ENCODE measurements around the gene SAPCD2. TPM values are rescaled to one million over a fixed set of nuclear protein-coding genes. Genes with fewer than 3 reads are reported as not detected.

SAPCD2 gene
- total RNA-seq, 2 donors from 2014 or later = 0.27 to 0.39 TPM

DNA sequence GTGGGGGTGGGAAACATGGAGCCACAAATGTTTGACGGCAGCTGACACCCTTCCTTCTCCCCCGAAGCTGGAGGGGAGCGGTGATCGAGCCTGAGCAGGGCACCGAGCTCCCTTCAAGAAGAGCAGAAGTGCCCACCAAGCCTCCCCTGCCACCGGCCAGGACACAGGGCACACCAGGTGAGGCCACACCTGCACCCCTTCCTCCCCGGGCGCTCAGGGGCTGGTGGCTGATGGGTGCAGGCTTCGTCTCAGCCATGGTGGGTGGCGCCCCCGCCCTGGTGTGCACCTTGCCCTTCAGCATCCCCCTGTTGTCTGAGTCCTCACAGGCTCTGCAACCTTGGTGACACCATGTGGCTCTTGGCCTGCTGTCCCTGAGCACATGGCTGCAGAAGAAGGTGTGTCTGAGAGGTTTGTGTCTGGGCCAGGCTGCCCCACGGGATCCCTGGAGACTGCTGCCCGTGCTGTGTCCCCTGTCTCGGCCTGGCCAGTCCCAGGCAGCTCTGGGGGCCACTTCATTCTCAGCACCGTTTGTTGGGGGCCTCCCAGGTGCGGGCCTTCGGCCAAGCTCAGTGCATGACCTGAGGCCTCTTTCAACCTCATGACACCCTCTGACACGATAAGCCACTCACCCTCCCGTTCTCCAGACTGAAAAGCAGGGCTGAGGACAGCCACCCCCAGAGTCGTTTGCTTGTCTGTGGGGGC, 27.6 kb upstream of the SAPCD2 start:
- Mint-ChIP-seq H3K27me3 (no peaks in the 10 kb centered on the region), H3K36me3 (ENCODE audit: low read depth) (no peaks in the 10 kb centered on the region), H3K27ac (peak overlapping the region; percentile 95), H3K4me3 (no peak overlapping the region), H3K4me1 (peaks cover 19% of the 10 kb centered on the region)
- no peaks in the 10 kb centered on the region for H3K9me3 ChIP-seq (ENCODE audit: control insufficient read depth, low read length, poor library complexity, severe bottlenecking)
- ATAC-seq (no peak), DNase-seq (no peak)

DNA sequence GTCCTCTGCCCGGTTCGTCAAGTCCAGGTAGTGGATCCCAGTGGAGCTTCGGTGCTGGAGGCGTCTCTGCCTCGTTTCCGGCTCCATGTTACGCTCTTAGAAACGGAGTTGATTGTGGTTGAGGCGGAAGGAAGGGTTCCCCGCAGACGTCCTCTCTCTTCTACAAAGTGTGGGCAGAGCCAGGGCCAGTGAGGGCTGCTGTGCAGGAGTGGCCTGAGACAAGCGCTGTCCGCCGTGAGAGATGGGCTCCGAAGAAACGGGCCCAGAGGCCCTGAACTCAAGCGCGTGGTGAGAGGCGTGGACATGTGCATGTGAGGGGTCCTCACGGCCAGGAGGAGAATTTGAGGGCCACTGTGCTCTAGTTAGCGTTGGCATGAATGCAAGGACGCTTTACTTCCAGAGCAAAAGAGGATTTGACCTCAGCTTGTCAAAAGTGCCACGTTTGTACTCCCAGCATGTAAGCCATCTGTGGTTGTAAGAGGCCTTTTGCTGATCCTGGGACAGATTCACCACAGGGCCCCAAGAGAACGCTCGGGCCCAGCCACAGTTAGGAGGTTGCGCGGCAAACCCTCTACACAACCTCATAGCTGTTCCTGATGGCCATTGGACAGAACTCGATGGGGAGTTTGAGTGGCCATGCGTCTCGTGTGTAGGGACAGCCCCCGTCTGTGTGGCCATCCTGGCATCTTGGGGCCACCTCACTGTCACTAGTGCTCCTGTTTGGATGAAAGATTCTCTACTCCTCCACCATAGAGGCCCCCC, 26.6 kb upstream of the SAPCD2 start:
- H3K36me3 Mint-ChIP-seq (ENCODE audit: low read depth) = no peaks in the 10 kb centered on the region
- H3K9me3 ChIP-seq (ENCODE audit: control insufficient read depth, low read length, poor library complexity, severe bottlenecking) = no peaks in the 10 kb centered on the region
- peak overlapping the region; percentile 92 for H3K4me3 Mint-ChIP-seq
- ATAC-seq = no peak
- H3K4me1 Mint-ChIP-seq = peaks cover 21% of the 10 kb centered on the region
- no peaks in the 10 kb centered on the region for H3K27me3 Mint-ChIP-seq
- H3K27ac Mint-ChIP-seq = peak overlapping the region; percentile 95
- no peak for DNase-seq

DNA sequence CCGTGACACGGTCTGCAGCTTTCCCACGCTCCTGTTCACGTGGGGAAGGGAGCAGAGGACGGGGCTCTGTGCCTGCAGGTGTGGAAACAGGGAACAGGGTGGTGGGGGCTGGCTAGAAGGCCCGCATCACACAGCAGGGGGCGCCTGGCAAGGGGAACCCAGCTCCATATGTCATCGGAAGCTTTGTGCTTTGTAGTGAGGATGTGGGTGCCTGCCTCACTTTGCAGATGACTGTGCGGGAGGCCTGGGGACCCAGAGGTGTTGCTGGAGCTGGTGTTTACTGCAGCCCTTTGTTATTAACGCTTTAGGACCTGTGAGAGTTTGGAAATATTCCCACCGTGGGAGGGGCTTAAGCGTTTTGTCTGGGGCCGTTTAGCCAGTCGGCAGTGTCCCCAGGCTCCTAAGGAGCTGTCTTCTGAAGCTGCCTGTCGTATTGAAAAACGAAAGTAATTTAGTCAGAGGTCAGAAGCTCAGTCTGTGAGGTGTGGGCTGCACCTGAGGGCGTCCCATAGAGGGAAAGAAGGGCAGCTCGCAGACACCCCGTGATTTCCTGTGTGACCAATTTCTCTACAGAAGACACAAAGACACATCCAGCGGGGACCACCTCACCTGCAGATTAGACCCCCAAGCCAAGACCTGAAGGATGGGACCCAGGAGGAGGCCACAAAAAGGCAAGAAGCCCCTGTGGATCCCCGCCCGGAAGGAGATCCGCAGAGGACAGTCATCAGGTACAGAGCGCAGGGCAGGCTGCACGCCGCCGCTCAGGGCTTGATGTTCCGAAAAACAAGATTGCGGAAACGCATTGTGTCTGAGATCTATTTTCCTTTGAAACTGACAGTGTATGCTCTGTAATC, 25.5 kb upstream of the SAPCD2 start:
- no peaks in the 10 kb centered on the region for H3K9me3 ChIP-seq (ENCODE audit: control insufficient read depth, low read length, poor library complexity, severe bottlenecking)
- H3K27ac Mint-ChIP-seq = peak overlapping the region; percentile 95

DNA sequence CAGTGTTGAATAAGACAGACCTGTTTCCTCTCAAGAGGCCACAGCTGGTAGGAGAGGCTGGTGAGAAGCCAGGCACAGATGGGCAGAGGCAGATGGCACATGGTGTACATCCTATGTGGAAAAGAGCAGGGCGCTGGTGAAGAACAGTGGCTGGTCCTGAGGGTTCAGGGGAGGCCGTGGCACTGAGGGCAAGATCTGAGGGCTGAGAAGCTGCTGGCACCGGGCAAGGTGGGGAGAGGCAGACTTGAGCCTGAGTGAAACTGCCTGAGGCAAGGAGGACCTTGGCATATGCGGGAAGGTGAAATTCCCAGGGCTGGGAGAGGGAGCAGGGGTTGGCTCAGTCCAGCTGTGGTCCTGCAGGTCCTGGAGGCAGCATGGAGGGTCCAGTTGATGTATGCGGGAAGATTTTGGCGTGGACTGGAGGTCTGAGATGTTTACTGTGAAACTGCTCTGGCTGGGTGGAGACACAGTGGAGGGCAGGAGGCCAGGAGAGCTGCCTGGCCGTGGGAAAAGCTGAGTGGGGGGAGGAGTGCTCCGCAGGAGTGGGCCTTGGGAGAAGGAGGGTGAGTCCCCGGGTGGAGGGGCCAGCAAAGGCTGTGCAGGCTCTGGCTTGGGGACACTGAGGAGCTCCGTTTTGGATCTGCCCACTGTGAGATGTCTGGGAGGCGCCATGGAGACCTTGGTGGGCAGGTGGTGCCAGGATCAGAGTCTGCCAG, 19.0 kb upstream of the SAPCD2 start:
- DNase-seq = no peak
- no peaks in the 10 kb centered on the region for H3K36me3 Mint-ChIP-seq (ENCODE audit: low read depth)
- H3K4me3 Mint-ChIP-seq = no peak overlapping the region
- H3K4me1 Mint-ChIP-seq = peaks cover 25% of the 10 kb centered on the region
- no peaks in the 10 kb centered on the region for H3K9me3 ChIP-seq (ENCODE audit: control insufficient read depth, low read length, poor library complexity, severe bottlenecking)
- peak overlapping the region; percentile 8 for H3K27ac Mint-ChIP-seq
- ATAC-seq = no peak
- no peaks in the 10 kb centered on the region for H3K27me3 Mint-ChIP-seq

More for the DNA sequence above, 25.5 kb upstream of the SAPCD2 start:
- peak overlapping the region; percentile 92 for H3K4me3 Mint-ChIP-seq
- DNase-seq = peak; percentile 73 to 79 (median 78)
- peak; percentile 99 for ATAC-seq
- no peaks in the 10 kb centered on the region for H3K36me3 Mint-ChIP-seq (ENCODE audit: low read depth)
- H3K27me3 Mint-ChIP-seq = no peaks in the 10 kb centered on the region
- H3K4me1 Mint-ChIP-seq = peaks cover 24% of the 10 kb centered on the region

DNA sequence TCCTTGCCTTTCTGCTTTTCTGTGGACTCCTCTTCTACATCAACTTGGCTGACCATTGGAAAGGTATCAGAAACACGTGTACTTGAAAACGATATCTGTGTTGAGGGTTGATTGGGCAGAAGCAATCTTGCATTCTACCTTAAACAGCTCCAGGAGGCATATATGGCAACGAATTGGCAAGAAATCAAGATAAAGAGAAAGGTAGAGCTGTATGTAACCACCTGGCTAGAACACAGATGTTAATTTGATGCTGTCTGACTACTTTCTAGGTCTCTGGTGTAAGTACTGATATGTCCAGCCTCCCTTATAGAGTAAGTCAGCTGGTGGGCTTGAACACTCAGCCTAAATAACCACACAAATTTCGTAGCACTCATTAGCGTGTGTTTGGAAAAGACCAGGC, 17.8 kb upstream of the SAPCD2 start:
- Mint-ChIP-seq H3K4me1 (peaks cover 25% of the 10 kb centered on the region), H3K27ac (peak overlapping the region; percentile 94), H3K4me3 (peak overlapping the region; percentile 87), H3K36me3 (ENCODE audit: low read depth) (no peaks in the 10 kb centered on the region), H3K27me3 (no peaks in the 10 kb centered on the region)
- DNase-seq = no peak
- no peaks in the 10 kb centered on the region for H3K9me3 ChIP-seq (ENCODE audit: control insufficient read depth, low read length, poor library complexity, severe bottlenecking)
- no peak for ATAC-seq

DNA sequence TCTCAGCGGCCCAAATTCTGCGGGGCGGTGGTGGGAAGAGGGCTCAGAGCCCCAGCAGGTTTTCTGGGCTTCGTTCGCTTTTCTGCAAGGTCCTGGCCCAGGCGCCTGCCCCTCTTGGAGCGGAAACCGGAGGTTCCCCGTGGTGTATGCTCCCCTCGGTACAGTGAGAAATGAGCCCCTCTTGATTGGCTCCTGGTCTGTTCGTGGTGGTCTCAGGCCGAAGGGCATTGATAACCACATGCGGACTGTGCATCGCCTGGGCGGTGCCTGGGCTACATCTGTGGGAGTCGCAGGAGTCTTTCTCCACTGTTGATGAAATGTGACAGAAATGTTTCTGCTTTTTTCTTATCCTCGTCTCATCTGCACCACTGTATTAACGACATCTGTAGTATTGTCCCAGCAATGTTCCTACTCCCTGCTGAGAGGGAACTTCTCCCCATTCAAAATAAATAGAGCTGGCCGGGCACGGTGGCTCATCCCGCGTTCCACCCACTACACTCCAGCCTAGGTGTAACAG, 17.1 kb upstream of the SAPCD2 start:
- DNase-seq = no peak
- Mint-ChIP-seq H3K27ac (peak overlapping the region; percentile 94), H3K27me3 (no peaks in the 10 kb centered on the region), H3K4me1 (peaks cover 24% of the 10 kb centered on the region), H3K36me3 (ENCODE audit: low read depth) (no peaks in the 10 kb centered on the region), H3K4me3 (peak overlapping the region; percentile 87)
- ATAC-seq = no peak
- H3K9me3 ChIP-seq (ENCODE audit: control insufficient read depth, low read length, poor library complexity, severe bottlenecking) = no peaks in the 10 kb centered on the region

DNA sequence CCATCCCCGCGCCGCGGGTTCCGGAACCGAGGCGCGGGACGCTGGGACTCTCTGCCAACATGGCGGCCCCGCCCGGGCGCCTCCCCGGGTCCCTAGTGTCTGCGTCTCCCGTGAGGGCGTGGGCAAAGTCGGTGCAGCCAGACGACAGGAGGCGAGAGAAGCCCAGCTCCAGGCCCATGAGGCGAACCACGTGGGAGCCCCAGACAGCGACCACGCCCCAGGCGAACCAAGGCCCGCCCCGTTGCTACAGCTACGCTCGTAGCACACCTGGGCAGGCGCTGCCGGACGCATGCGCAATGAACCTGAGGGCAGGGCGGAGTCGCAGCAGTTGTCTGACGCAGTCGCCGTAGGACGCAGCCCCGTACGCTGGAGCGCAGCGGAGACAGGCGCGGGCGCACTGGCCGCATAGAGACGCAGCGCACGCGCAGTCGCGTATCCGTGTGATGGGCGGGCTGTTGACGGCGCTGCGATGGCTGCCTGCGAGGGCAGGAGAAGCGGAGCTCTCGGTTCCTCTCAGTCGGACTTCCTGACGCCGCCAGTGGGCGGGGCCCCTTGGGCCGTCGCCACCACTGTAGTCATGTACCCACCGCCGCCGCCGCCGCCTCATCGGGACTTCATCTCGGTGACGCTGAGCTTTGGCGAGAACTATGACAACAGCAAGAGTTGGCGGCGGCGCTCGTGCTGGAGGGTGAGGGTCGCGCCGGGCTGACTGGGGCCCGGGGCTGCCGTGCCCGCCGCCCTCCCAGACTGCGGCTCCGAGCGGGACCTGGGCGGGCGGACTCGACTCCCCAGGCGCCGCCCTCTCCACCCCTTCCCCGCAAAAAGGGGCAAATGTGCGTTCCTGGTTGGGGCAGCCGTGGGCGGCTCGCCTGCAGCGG, 16.4 kb upstream of the SAPCD2 start, which contains the start of gene MAN1B1:
MAN1B1 (plus strand) TSS at position 455 of the 878 bp plus-strand sequence; CDS start at position 470, 15 bp downstream.
- Mint-ChIP-seq H3K4me1 (peaks cover 23% of the 10 kb centered on the region), H3K27ac (peak within 1 kb of the TSS; percentile 98), H3K27me3 (no peaks in the 10 kb centered on the region), H3K4me3 (peak within 1 kb of the TSS; percentile 95), H3K36me3 (ENCODE audit: low read depth) (no peaks in the 10 kb centered on the region)
- H3K9me3 ChIP-seq (ENCODE audit: control insufficient read depth, low read length, poor library complexity, severe bottlenecking) = no peaks in the 10 kb centered on the region
- DNase-seq = peak; percentile 98 to 100 (median 100)
- peak; percentile 83 for ATAC-seq

DNA sequence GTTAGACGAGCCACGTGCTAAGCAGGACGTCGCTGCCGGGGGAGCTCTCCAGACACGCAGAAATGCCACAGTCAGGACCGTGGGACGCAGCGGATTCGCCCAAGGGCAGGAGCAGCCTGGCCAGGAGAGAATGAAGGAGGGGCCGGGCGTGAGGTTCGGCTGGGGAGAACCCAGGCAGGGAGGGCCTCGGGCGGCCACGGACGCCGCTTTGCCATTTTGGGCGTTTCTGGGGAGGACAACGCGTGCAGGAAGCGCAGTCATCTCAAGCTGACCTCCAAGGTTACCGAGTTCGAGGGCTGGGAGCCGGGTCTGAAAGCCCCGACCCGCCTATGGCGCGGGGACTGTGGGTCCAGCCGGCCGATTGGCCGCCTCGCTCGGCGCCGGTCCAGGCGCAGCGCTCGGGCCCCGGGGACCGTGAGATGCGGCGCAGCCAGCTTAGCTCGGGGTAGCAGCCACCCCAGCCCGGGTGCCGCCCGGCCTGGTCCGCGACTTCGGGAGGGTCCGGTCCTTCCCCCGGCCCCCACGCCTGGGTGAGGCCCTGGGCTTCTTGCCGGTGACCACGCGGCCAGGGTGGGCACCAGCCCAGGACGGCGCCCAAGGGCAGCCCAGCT, 15.7 kb upstream of the SAPCD2 start:
- peak; percentile 0 for ATAC-seq
- no peaks in the 10 kb centered on the region for H3K27me3 Mint-ChIP-seq
- H3K4me1 Mint-ChIP-seq = peaks cover 20% of the 10 kb centered on the region

DNA sequence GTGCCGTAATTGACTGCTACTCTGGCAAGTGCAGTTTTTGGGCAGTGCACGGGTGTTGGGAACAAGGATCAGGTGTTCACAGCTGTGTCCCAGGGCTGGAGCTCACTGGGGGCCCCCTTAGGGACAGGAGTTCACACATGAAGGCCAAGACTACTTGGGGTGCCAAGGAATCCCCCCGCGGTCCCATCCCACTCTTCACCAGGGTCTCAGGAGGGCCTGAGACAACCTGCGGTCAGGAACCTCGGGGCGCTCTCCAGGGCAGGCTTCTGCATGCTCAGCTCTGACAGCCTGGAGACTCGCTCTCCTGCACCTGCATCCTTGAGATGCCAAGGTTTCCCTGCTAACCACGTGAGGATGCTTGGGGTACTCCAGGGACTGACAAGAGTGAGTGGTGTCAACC, 14.2 kb upstream of the SAPCD2 start:
- Mint-ChIP-seq H3K4me1 (peaks cover 19% of the 10 kb centered on the region), H3K27me3 (no peaks in the 10 kb centered on the region), H3K4me3 (no peak overlapping the region), H3K36me3 (ENCODE audit: low read depth) (no peaks in the 10 kb centered on the region), H3K27ac (no peak overlapping the region)
- no peak for DNase-seq
- no peaks in the 10 kb centered on the region for H3K9me3 ChIP-seq (ENCODE audit: control insufficient read depth, low read length, poor library complexity, severe bottlenecking)
- no peak for ATAC-seq

More for the DNA sequence above, 15.7 kb upstream of the SAPCD2 start:
- H3K27ac Mint-ChIP-seq = peak overlapping the region; percentile 98
- DNase-seq = no peak
- peak overlapping the region; percentile 95 for H3K4me3 Mint-ChIP-seq
- no peaks in the 10 kb centered on the region for H3K9me3 ChIP-seq (ENCODE audit: control insufficient read depth, low read length, poor library complexity, severe bottlenecking)
- no peaks in the 10 kb centered on the region for H3K36me3 Mint-ChIP-seq (ENCODE audit: low read depth)

DNA sequence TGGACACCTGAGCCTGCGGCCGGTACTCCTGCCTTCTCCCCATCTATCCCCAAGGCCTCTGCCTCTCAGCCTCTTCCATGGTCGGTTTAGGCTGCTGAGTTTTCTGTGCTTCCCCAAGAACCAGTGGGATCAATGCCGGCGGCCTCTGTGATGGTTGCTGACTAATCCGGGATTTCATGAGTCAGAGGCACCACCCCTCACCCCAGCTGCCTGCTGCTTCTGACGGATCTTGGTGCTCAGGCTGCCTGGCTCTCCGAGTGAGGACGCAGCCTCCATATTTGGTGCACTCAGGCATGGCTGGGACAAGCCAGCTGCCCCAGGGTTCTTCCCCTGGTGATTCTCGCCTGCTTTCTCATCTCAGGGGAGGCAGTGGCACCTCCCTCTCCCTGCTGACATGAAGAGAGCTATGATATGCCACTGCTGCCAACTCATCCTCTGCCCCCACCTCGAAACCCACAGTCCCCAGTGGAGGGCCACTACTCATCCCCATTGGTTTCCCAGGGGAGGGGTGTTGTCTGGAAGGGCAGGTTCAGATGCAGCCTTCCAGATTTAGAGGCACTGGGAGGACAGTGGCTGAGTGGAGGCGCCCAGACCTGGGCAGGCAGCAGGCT, 13.1 kb upstream of the SAPCD2 start:
- no peak overlapping the region for H3K27ac Mint-ChIP-seq
- no peaks in the 10 kb centered on the region for H3K27me3 Mint-ChIP-seq
- no peaks in the 10 kb centered on the region for H3K9me3 ChIP-seq (ENCODE audit: control insufficient read depth, low read length, poor library complexity, severe bottlenecking)
- H3K4me1 Mint-ChIP-seq = peaks cover 16% of the 10 kb centered on the region
- H3K36me3 Mint-ChIP-seq (ENCODE audit: low read depth) = no peaks in the 10 kb centered on the region
- no peak overlapping the region for H3K4me3 Mint-ChIP-seq
- no peak for ATAC-seq
- DNase-seq = no peak

DNA sequence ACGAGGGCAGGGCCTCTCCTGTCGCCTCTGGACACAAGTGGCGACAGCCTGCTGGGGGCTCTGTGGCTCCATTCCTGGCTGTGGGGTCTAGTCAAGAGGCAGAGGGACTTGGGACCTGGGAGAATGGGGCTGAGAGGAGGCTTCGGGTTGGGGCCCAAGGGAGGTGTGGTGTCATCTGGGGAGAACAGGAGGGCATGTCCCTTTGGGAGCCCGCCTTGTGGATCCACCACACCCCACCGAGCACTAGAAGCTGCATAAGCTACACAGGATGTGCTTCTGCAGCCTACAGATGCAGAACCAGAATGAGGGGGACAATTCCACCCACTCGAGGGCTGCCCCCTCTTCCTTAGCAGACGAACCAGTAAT, 12.6 kb upstream of the SAPCD2 start:
- H3K4me3 Mint-ChIP-seq = no peak overlapping the region
- H3K4me1 Mint-ChIP-seq = peaks cover 11% of the 10 kb centered on the region
- no peak overlapping the region for H3K27ac Mint-ChIP-seq
- no peaks in the 10 kb centered on the region for H3K36me3 Mint-ChIP-seq (ENCODE audit: low read depth)
- no peaks in the 10 kb centered on the region for H3K27me3 Mint-ChIP-seq
- DNase-seq = no peak
- H3K9me3 ChIP-seq (ENCODE audit: control insufficient read depth, low read length, poor library complexity, severe bottlenecking) = no peaks in the 10 kb centered on the region
- ATAC-seq = no peak

Measured in T-helper 17 cell (primary cell).